Jurkat, Clone E6-1 (cell line): ENCODE data around the gene NOX4.
"Not testable (repeated sequence)": the region's sequence is repeated elsewhere in the genome, so short reads cannot be mapped to it uniquely, and the experiment has no call there.

Source experiments
- DNase-seq: peaks from one replicate; pipeline ENCODE4 v3.0.0-alpha.2; 2011; ENCODE audit warnings: low read depth, low spot score
- H3K4me3 ChIP-seq: 2 replicates; pipeline ENCODE4 v1.5.1; 2011; ENCODE audit warnings: mild to moderate bottlenecking, low read length, control low read depth, moderate library complexity

The NOX4 gene

DNA sequence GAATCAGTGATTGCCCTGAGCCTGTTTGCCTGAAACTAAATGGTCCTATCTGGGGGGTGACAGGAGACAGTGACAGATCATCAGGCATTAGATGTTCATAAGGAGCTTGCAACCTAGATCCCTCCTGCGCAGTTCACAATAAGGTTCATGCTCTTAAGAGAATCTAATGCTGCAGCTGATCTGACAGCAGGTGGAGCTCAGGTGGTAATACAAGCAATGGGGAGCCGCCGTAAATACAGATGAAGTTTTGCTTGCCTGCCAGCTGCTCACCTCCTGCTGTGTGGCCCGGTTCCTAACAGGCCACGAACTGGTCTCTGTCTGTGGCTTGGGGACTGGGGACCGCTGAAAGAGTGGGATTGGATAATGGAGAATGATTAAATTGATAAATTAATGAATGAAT lies 14.0 kb downstream of the NOX4 start:
- H3K4me3 ChIP-seq = no peak overlapping the region
- DNase-seq = no peak

DNA sequence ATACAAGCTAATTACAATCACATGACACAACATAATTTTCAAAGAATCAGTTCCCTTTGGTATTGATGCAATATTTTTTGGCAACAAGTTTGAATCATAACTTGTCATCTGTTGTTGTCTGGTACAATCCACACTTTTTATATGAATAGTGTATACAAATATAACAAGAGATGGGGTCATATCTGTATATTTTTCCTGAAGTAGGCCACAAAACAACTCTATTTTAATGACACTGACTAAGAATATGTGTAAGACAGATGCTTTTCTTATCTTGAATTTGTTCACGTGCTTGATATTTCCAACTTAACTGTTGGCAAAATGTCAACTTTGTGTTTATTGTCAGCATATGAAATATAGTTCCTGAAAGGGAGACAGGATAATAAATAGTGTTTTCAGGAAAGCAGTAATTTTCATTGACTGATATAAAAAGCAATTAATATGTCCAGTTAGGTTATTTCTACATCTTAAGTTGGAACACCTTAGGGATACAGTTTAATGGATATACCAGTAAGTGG lies 27.9 kb downstream of the NOX4 start:
- H3K4me3 ChIP-seq = no peak overlapping the region
- no peak for DNase-seq

DNA sequence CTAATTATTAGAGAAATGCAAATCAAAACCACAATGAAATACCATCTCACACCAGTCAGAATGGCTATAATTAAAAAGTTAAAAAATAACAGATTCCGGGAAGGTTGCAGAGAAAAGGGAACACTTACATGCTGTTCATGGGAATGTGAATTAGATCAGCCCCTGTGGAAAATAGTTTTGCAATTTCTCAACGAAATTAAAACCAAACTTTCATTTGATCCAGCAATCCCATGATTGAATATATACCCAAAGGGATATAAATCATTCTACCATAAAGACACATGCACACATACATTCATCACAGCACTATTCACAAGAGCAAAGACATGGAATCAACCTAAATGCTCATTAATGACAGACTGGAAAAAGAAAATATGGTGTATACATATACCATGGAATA lies 32.5 kb downstream of the NOX4 start:
- no peak for DNase-seq
- H3K4me3 ChIP-seq = no peak overlapping the region

DNA sequence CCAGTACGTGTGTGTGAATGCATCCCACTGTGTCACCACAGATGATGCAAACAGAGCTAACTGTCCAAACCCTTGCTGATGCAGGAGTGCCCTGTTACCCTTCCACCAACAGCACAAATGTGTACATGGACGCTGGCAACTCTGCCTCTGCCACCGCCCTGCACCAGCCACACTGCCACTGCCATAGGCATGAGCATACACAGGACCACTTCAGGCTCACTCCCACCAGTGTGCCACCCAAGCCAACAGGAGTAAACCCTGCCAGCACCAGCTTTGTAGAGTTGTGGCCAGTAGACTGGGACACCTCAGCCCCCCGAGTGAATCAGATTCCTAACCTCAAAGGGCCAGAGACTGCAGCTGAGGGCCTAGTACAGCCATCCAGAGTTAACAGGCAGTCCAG lies 34.0 kb downstream of the NOX4 start:
- H3K4me3 ChIP-seq = no peak overlapping the region
- no peak for DNase-seq

DNA sequence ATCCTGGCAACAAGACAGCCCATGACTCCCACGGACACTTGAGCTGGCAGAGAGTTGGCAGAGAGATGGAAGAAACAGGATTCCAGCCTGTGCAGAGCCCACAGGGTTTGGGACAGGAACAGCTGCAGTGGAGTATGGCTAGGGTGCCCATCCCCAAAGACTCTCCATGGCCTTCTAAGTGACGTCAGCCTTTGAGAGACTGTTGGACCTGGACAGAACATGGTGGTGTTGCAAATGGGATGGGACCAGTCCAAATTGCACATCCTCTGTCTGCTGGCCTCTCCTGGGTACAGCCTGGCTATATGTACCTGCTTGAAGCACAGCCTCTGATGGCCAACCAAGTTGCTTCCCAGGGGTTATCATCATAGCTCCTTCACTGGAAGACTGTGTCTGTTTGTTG lies 34.5 kb downstream of the NOX4 start:
- DNase-seq = no peak
- H3K4me3 ChIP-seq = no peak overlapping the region

DNA sequence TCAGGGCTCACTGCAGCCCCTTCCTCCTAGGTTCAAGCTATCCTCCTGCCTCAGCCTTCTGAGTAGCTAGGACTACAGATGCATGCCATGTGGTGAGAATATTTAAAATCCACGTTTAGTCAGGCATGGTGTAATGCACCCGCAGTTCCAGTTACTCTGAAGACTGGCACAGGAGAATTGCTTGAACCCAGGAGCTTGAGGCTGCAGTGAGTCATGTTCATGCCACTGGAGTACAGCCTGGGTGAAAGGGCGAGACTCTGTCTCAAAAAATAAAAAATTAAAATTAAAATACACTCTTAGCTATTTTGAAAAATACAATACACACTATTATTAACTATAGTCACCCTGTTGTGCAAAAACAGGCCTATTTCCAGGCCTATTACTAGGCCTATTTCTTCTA lies 38.4 kb downstream of the NOX4 start:
- no peak overlapping the region for H3K4me3 ChIP-seq
- DNase-seq = no peak

DNA sequence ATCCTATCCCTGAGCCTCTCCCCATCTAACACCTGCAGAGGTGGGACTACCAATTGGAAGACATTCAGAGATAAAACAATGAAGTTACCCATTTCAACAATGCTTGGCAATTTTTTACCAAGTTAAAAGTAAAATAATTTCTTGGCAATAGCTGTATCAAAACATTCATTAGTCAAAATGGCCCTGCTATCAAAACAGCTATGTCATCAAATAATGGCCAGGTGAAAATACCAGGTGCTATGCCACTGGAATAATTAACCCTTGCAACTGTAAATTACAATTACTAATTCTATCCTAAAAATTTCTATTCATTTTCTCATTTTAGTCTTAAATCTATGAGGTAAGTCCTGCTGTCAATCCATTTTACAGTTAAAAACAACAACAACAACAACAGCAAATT lies 43.3 kb downstream of the NOX4 start:
- no peak for DNase-seq
- no peak overlapping the region for H3K4me3 ChIP-seq

DNA sequence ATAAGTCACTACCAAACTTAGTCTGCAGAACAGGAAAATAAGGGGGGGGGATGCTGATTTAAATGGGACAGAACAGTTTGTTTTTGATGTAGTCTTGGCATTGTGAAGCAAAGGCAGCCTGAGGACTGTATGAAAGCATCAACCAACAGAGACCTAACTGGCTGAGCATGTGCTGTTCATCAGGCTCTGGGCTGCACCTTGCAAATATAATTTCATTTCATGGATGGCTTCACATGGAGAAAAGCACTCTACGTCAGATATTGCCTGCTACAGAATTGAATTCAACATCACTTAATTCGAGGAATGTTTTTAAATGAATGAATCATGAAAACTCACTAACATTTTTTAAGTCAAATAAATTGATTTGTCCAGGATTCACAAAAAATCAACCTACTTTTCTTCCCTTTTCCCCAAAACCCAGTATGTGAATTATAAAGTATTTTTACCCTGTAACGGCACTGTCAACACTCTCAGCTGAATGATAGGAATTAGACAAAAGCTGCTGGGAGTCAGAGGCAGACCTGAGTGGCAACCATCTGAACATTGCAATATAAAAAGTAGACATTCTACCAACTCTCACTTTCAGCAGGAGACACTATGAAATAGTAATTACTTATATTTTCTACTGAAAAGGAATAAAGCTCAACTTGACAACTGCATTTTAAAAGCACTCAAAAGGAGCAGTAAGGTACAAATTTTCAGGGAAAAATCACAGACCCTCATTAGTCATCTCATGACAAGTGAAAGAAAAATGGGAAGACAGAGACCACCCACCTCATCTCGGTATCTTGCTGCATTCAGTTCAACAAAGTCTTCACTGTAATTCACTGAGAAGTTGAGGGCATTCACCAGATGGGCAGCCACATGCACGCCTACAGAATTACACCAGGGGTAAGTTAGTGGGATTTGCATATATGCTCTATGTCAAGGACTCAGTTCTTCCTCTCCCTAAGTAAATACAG lies 47.5 kb downstream of the NOX4 start:
- DNase-seq = no peak
- no peak overlapping the region for H3K4me3 ChIP-seq

DNA sequence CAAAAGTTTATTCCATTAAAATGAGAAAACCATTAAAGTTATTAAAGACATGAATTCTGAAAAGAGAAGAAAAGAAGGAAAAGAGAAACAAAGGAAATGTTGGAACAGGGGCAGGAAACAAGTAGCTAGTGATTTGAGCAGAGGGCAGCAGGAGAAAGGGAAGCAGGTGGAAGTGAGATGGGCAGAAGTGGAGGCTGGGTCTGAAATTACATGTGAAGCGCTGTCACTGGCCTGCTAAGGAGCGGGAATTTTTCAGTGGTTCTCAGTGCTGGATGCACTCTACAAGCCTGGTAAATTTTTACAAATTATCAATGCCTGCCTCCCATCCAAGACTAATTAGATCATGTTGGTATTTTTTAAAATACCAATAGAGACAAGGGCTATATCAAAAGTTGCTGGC lies 48.4 kb downstream of the NOX4 start:
- DNase-seq = no peak
- H3K4me3 ChIP-seq = no peak overlapping the region

DNA sequence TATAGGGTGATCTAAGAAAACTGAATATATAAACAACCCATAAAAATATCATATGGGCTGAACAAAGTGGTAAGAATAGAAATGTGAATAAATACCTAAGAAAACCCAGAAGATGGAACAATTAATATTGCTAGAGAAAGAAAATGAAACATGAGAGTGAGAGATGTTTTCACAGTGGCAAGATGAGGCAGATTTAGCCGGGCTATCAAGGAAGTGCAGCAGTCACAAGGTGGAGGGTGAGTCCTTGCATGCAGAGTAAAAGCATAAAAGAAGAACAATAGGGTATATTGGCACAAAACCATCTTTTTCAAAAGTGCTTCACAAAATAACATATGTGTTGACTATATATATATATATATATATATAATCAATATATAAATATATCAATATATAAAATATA lies 49.6 kb downstream of the NOX4 start:
- H3K4me3 ChIP-seq = no peak overlapping the region
- no peak for DNase-seq

DNA sequence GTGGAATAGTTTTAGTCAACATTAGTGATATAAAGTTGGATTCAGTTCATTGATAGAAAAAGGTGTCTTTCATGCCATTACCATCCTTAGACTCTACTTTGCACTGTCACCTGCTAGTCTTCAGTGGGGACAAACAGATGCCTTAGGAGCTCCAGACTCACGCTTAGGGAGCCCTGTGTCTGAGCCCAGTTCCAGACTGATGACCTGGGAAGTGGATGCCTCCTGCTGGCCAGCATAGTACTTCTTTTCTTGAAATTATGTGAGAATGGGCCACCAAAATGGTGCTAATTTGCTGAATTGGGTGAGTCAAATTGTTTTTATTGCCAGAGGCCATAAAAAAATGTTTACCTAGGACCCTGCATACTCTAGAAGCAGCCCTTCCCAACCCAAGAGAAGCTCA lies 53.9 kb downstream of the NOX4 start:
- H3K4me3 ChIP-seq = no peak overlapping the region
- DNase-seq = no peak

DNA sequence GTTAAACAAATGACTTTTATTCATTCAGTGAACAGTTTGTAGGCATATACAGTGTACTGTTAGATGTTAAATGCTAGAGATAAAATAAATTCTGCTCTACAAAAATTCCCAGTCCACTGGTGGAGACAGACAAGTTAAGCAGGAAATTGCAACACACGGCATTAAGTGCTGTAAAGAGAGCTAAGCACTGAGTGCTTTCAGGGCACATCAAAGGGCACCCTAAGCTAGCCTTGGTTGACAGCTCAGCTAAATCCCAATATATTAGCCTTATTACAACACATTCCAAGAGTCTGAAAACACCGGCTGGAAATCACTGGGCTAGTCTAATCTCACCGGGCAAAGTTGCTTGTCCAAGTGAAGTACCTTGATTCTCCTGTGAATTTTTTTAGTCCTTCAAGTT lies 55.1 kb downstream of the NOX4 start:
- H3K4me3 ChIP-seq = no peak overlapping the region
- no peak for DNase-seq

DNA sequence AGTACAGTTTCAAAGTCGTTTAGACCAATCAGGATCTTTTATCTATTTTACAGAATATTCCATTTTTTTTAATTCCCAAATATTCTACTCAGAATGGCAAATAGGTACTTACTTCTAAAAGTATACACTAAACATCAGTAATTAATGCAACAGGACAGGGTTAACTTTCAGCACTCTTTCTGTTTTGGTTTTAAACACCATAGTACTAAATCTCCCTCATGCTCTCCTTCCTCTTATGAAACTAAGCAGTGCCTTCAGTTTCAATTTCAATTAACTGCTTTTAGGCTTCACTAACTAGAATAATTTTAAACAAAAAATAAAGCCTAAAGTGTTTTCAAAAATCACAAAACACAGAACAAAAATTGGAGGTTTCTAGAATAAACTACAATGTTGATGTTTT lies 57.9 kb downstream of the NOX4 start:
- DNase-seq = no peak
- no peak overlapping the region for H3K4me3 ChIP-seq

DNA sequence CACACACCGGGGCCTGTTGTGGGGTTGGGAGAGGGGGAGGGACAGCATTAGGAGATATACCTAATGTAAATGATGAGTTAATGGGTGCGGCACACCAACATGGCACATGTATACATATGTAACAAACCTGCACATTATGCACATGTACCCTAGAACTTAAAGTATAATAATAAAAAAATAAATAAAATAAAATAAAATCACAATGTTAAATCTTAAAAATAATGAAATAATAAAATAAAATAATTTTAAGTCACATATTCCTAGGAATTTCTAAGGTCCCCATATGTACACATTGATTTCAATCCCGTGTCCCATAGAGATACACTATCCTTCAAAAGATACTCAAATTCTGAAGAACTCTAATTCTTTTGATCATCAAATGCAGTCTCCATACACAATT lies 59.0 kb downstream of the NOX4 start:
- not testable (repeated sequence) for DNase-seq, H3K4me3 ChIP-seq

DNA sequence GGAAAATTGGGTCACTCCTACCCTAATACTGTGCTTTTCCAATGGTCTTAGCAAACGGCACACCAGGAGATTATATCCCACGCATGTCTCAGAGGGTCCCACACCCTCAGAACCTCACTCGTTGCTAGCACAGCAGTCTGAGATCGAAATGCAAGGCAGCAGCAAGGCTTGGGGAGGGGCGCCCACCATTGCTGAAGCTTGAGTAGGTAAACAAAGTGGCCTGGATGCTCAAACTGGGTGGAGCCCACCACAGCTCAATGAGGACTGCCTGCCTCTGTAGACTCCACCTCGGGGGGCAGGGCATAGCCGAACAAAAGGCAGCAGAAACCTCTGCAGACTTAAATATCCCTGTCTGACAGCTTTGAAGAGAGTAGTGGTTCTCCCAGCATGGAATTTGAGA lies 64.7 kb downstream of the NOX4 start:
- not testable (repeated sequence) for DNase-seq, H3K4me3 ChIP-seq

DNA sequence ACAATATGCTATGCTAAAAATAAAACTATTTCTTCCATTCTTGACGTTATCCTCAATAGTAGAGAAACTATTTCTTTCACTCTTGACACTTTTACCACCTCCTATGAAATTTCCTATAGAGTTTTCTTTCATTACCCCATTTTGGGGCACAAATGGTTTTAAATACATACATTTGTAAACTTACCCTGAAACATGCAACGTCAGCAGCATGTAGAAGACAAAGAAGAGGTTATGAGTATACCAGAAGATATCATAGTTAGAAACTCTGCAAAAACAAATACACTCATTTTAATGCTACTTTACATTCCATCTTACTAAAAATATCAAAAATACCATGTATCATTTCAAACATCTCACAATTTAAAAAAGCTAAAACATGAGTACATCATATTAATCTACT lies 69.5 kb downstream of the NOX4 start:
- DNase-seq = no peak
- no peak overlapping the region for H3K4me3 ChIP-seq

DNA sequence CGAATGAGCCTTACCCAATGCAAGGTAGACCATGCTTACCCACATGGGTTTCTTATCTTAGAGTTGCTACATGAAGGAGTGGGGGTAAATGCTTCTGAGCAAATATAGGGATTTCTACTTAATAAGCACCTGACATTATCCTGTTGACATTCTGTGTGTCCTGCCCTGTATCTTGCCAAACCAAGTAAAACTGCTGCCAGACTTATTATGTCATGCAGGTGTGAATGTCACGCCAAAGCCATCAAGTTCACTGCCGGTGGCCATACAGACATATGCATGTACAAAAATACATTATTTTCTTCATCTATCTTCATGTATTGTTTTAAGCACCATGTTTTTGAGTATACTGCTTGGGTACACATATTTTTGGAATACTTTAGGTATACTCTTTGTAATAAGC lies 70.2 kb downstream of the NOX4 start:
- no peak overlapping the region for H3K4me3 ChIP-seq
- DNase-seq = no peak

DNA sequence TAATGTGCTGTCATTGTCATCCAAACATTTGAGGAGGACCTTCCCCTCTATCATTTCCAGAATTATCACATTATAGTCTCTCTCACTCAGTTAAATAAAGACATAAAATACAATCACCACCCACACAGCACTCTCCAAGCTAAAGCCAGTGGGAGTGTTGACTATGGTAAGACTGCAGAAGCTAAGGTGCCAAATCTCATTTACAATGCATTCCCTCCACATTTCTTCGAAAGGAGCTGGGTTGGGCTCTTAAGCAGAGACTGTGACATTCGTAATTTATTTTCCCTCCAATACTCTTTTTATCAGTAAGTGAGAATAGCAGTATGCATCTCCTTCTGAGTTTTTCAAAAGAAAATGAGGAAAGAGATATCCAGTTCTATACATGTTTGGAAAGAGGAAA lies 74.2 kb downstream of the NOX4 start:
- H3K4me3 ChIP-seq = no peak overlapping the region
- no peak for DNase-seq

DNA sequence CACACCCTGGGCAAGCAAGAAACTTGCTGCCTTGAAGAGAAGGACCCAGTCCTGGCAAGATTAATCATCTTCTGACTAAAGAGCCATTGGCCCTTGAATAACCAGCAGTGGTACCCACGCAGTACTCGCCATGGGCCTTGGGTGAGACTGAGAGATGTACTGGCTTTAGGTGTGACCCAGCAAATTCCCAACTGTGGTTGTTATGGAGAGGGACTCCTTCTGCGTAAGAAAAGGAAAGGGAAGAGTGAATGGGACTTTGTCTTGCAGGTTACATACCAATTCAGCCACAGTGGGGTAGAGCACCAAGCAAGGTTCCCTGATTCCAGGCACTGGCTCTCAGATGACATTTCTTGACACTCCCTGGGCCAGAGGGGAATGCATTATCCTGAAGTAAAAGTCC lies 80.1 kb downstream of the NOX4 start:
- H3K4me3 ChIP-seq, DNase-seq: not testable (repeated sequence)

DNA sequence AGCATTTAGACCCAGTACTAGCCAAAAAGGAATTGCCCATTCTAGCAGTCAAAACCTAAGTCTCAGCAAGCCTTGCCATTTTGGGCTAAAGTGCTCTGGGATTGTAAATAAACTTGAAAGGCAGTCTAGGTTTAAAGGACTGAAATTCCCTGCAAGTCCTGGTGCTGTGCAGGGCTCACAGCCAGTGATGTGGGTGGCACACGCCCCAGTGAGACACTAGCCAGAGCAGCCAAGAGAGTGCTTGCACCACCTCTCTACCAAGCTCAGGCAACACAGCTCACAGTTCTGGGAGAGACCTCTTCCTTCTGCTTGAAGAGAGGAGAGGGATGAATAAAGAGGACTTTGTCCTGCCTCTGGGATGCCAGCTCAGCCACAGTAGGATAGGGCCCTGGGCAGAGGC lies 80.5 kb downstream of the NOX4 start:
- not testable (repeated sequence) for H3K4me3 ChIP-seq, DNase-seq

DNA sequence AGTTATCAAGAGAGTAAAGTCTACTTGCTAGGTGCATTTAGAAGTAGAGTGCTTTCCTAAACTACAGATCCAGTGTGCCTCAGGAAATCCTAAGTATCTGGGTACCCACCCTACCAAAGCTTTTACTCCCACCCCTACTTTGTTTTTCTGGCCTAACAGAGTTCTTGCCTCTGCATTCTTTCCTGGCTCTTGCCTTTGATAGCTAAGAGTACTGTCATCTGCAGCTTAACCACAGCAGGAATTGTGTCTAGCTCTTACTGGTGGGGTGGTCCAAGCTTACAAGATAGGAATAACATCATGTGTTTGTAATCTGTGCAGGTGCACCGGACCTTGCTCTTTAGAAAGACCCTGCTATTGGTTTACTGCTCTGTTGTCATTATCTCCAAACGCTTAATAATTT lies 82.7 kb downstream of the NOX4 start:
- not testable (repeated sequence) for H3K4me3 ChIP-seq, DNase-seq
